IPS-NIHi11 (cell line): ENCODE measurements around the gene ZBTB38.

Source experiments
- DNase-seq: peaks from one replicate; pipeline ENCODE4 v3.0.0; 2012; ENCODE audit warnings: mixed read lengths, low spot score

ZBTB38 gene

DNA sequence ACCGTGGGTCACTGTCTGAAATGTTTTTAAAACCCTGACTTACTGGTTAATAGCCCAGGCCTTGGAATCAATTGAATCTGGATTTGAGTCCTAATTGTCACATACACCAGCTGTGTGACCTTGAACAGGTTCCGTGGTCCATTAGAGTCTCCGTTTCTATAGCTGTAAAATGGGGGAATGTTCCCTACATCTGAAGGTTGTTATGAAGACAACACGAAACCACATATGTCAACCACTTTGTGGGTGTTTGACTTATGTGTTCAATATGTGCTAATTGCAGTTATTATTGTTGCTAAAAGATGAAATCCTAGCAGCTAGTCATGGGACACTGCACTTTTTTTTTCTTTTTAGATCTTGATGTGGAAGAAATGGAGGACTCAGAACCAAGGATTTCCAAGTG, 35.3 kb downstream of the ZBTB38 start:
- no peak for DNase-seq

DNA sequence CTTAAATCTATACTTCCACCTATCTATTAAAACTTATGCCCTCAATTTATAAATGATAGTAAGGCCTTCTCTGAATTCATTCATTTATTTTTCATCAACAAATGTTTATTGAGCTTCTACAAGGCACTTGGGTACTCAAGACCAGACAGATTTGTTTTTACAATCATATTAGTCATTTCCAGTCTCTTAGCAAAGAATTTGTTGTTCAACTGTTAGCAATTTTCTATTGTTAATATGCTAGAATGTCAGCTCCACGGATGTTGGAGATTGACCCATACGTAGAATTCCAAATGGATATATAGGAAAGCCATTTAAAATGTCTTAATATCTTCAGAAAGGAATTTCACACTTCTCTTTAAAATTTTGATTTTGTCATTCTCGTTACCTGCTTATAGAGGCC, 36.7 kb downstream of the ZBTB38 start:
- no peak for DNase-seq

GRCh38 chr3:141405591-141405990, 37.3 kb downstream of the ZBTB38 start:
- no peak for DNase-seq

- DNase-seq: no peak
Measured at GRCh38 chr3:141406265-141406664, 38.0 kb downstream of the ZBTB38 start.

DNA sequence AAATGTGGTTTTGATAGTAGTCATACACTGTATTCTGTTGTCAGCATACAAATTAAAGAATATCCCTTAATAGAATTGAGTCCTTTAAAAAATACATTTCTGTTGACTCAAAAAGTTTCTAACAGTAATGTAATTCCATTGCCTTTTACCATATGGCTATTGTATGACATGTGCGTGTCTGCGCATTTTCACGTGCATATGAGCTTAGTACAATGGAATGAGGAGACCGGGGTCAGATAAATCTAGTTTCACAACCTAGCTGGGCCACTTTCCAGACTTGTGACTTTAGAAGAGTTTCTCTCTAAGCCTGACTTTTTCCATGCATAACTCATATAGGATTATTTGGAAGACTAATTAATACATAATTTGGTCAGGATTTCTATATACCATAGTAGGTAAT, 38.7 kb downstream of the ZBTB38 start:
- DNase-seq: no peak

- DNase-seq: no peak
Measured at GRCh38 chr3:141407825-141408224, 39.5 kb downstream of the ZBTB38 start.

- no peak for DNase-seq
Measured at GRCh38 chr3:141408596-141408995, 40.3 kb downstream of the ZBTB38 start.

DNA sequence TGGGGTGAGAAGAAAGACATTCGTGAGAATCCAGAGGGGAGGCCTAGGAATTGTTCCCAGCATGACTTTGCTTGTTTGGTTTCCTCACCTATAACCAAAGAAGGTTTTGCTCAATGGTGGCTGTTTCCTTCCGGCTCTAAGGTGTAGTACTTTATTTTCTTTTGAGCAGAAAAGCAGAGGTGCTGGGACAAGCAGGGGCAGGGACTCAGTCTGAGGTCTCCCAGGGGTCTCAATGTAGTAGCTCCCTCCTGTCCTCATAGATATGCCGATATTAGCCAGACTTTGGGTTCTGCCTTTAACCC, 41.6 kb downstream of the ZBTB38 start:
- peak; percentile 21 for DNase-seq

GRCh38 chr3:141410408-141410807, 42.1 kb downstream of the ZBTB38 start:
- DNase-seq: no peak

GRCh38 chr3:141410846-141411245, 42.5 kb downstream of the ZBTB38 start:
- DNase-seq: no peak

- DNase-seq: no peak
Measured at GRCh38 chr3:141411251-141411771, 43.0 kb downstream of the ZBTB38 start.

DNA sequence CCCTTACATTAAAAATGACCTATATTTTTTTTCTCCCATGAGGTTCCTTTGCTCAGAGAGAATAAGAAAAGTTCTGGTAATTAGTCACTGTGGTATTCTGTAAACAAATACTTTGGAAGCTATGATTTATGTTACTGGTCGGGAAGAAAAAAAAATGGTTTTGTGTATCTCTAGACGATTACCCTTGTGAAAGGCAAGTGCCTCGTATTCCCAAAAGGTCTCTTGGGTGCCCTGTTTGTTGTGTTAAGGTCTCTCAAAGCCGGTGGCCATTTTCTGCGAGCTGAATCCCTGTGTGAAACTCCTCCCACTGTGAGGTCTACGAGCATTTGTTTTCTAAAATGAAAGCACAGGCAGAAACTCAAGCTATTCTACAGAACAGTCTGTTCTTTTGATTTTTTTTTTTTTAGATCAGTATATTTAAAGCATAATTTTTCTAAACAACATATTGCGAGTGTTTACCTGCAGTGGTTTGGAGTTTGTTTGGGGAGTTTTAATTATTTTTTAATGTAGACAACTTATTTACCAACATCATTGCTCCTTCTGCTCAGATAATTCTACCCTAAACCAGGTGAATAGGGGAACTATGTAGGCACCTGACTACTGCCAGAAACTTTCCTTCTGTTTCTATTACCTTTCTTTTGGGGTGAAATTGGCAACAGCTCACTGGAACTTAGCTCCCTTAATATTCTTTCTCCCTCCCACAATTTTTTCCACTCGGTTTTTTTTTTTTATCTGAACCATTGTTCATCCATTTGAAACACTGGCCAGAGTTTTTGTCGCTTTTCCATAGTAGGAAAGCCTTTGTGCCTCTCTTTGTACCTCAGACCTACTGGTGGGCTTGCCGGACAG, 44.0 kb downstream of the ZBTB38 start:
- peak; percentile 50 for DNase-seq

DNA sequence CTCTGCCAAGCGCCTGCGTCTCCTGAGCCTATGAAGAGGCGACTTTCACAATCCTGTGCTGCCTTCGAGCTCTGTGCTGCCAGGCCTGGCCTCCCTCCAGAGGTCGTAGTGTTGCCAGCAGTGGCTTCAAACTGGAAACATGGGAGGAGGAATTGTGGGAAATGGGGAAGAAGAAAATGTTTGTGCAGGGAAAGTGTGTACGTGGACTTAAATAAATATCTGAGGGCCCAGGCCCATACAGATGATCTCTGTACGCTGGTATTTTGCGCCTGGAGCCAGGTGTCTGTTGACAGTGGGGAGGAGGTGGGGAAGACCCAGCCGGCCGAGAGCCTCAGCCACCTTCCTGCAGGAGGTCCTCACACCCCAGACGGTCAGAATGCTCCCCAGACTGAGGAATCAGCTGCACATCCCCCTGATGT, 44.6 kb downstream of the ZBTB38 start:
- DNase-seq: no peak

DNA sequence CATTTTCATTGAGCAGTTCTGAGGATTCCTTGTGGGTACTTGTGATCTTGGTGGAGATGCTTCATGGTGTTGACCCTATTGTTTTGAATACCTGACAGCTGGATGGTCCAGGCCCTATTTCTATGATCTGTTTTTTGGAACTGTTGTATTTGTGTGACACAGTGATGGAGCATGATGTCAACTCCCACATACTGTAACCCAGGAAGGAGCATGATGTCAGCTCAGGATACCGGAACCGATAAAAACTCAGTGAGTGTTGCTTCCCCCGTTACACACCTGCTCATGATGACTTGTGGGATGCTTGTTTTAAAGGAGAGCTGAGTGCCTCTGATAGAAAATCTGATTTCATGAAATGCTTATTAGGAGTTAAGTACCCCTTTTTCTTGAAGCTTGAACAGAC, 45.1 kb downstream of the ZBTB38 start:
- DNase-seq: no peak

DNA sequence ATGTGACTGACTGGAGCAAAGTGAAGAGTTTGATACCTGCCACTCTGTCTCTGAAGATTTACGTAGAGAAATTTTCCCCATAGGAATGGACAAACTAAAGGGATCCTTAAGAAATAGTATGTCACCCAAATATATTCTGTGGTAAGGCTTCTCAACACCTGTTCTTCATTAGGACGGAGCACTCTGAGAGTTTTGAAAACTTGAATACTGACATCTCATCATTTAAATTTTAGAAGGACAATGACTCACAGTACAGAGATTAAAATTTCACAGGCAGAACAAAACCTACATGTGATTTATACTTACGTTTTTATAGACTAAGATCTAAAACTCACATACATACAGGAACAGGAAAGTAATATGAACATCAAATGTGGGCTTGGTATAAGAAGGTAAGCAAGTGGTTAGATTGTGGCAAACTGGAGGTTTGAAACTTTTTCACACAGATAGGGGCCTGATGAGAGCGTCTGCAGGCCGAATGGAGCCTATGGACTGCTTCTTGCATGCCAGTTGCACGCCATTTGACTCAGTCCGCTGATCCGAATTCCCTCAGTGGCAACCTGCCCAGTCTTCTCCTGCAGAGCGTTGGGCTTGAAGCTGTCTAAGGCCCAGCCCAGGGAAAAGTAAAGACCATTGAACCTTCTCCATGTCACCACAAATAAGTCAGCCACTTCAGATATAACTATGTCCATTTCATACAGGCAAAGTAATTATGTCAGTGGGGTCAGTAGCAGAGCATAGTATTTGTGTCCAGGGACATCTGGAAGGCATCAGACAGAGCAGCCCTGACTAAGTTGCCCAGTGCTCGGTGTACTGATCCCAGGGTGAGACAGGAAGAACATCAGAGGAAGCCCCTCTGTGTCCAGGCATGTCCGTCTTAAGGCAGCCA, 45.7 kb downstream of the ZBTB38 start:
- no peak for DNase-seq

DNA sequence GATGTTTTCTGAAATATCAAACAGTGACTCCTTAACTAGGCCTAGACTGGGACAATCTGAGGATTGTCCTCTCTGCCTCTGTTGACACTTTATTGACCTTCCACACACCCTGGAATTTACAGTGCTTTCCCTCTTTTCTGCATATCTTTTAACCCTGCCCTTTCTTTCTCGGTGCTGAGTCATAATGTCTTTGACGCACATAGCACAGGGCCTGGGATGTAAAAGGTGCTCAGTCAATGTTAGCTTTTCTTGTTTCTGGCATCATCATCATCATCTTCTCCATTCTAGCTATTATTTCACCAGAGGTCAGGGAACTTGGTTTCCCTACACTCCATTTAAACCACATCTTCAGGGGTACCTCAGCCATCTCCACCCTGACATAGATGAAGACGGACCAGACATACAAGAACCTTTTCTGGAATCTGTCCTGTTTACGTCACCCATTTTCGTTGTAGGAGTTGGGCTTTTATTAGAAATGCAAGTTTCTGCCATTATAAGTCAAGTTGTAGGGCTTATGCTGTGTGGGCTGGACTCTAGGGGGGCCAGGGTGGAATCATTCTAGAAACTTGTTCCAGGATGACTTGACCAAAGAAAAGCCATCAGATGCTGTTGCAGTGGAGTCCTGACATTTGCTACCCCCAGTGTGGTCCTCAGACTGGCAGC, 46.6 kb downstream of the ZBTB38 start:
- DNase-seq: no peak

- no peak for DNase-seq
Measured at GRCh38 chr3:141415953-141416352, 47.6 kb downstream of the ZBTB38 start.
